SK-N-SH treated with all-trans-retinoic acid at 6 μM for 48 hours (cell line): ENCODE data around the gene GRID1.

Experiments
- CSDC2 ChIP-seq: fragments of 250-450 bp; sonication (Bioruptor Pico); IDR thresholded peaks from 2 replicates; pipeline ENCODE4 v1.5.0; 2020; ENCODE audit warnings: mild to moderate bottlenecking, moderate library complexity
- CSRNP3 ChIP-seq: fragments of 250-450 bp; sonication (Bioruptor Pico); IDR thresholded peaks from 2 replicates; pipeline ENCODE4 v1.5.1; 2021; ENCODE audit warnings: mild to moderate bottlenecking, moderate library complexity
- ESRRG ChIP-seq: fragments of 250-450 bp; sonication (Bioruptor Pico); IDR thresholded peaks from 2 replicates; pipeline ENCODE4 v1.6.1; 2021; ENCODE audit warnings: mild to moderate bottlenecking
- PATZ1 ChIP-seq: fragments of 250-450 bp; sonication (Bioruptor Pico); IDR thresholded peaks from 2 replicates; pipeline ENCODE4 v1.8.0; 2020; ENCODE audit warnings: mild to moderate bottlenecking, moderate library complexity, borderline replicate concordance
- PPARA ChIP-seq: fragments of 250-450 bp; sonication (Bioruptor Pico); IDR thresholded peaks from 2 replicates; pipeline ENCODE4 v1.5.0; 2020; ENCODE audit warnings: mild to moderate bottlenecking, borderline replicate concordance
- ZFP3 ChIP-seq: fragments of 250-450 bp; sonication (Bioruptor Pico); IDR thresholded peaks from 2 replicates; pipeline ENCODE4 v1.5.0; 2020; ENCODE audit warnings: mild to moderate bottlenecking, moderate library complexity
- ZFP30 ChIP-seq: fragments of 450-650 bp; formaldehyde crosslinking; IDR thresholded peaks from 2 replicates; pipeline ENCODE4 v1.5.0; 2022; ENCODE audit warnings: mild to moderate bottlenecking, moderate library complexity
- ZNF565 ChIP-seq: fragments of 450-650 bp; formaldehyde crosslinking; conservative IDR thresholded peaks from 2 replicates; pipeline ENCODE4 v1.5.0; 2020; ENCODE audit warnings: low read depth, mild to moderate bottlenecking, moderate library complexity

GRCh38 chr10:86027346-86027745 lies 339.2 kb downstream of the GRID1 start:
- TF ChIP-seq ESRRG (CRISPR knock-in tag) (no peak), ZFP30 (CRISPR knock-in tag) (no peak), ZNF565 (CRISPR knock-in tag) (no peak), ZFP3 (CRISPR knock-in tag) (no peak), PATZ1 (CRISPR knock-in tag) (no peak), CSDC2 (CRISPR knock-in tag) (no peak), PPARA (no peak), CSRNP3 (CRISPR knock-in tag) (no peak)
